ENCODE measurements around the gene RCL1. TPM values are rescaled to one million over a fixed set of nuclear protein-coding genes. Genes with fewer than 3 reads are reported as not detected.

Gene RCL1
- total and polyA plus RNA-seq, 2 of the 13 experiments (the other 11 are each of a cell fraction or from before 2014, with no cell fraction given): 22.3 to 31.6 TPM

GRCh38 chr9:4792572-4793458, at the start of gene RCL1 (continued):
- TF ChIP-seq ZNF337 (CRISPR knock-in tag; IDR thresholded peaks at IDR 0.05; ENCODE audit: borderline replicate concordance, low read depth) (no peak), ZSCAN20 (CRISPR knock-in tag; IDR thresholded peaks at IDR 0.05; ENCODE audit: borderline replicate concordance) (no peak), IRX3 (CRISPR knock-in tag; IDR thresholded peaks at IDR 0.05; ENCODE audit: borderline replicate concordance, low read depth) (peak; percentile 26; the same call in 1 of the 2 replicates), ZNF138 (CRISPR knock-in tag; IDR thresholded peaks at IDR 0.05; ENCODE audit: low read depth) (no peak; the same call in 1 of the 2 replicates), ZBTB49 (CRISPR knock-in tag; IDR thresholded peaks at IDR 0.05; ENCODE audit: borderline replicate concordance) (no peak), ZSCAN30 (CRISPR knock-in tag; IDR thresholded peaks at IDR 0.05) (0 out of 2 replicates have a peak, but pooled peaks have one; percentile 13), ZNF431 (CRISPR knock-in tag; IDR thresholded peaks at IDR 0.05; ENCODE audit: borderline replicate concordance, low read depth) (peak; percentile 80; the same call in 1 of the 2 replicates), MAF1 (CRISPR knock-in tag; IDR thresholded peaks at IDR 0.05; ENCODE audit: borderline replicate concordance) (0 out of 2 replicates have a peak, but pooled peaks have one; percentile 77), ZNF670 (CRISPR knock-in tag; IDR thresholded peaks at IDR 0.05; ENCODE audit: borderline replicate concordance) (0 out of 2 replicates have a peak, but pooled peaks have one; percentile 47), SMAD9 (CRISPR knock-in tag; IDR thresholded peaks at IDR 0.05) (no peak), ZBTB38 (CRISPR knock-in tag; IDR thresholded peaks at IDR 0.05) (peak; percentile 12; the same call in 1 of the 2 replicates), GPN1 (CRISPR knock-in tag; IDR thresholded peaks at IDR 0.05; ENCODE audit: borderline replicate concordance) (no peak), HINFP (CRISPR knock-in tag; IDR thresholded peaks at IDR 0.05; ENCODE audit: low read depth) (no peak; the same call in 1 of the 2 replicates), ZNF577 (CRISPR knock-in tag; IDR thresholded peaks at IDR 0.05; ENCODE audit: borderline replicate concordance, low read depth) (no peak), NFYB (CRISPR knock-in tag; IDR thresholded peaks at IDR 0.05) (peak; percentile 90), ZNF572 (CRISPR knock-in tag; IDR thresholded peaks at IDR 0.05) (no peak)
- TF ChIP-seq, protein P1, sequence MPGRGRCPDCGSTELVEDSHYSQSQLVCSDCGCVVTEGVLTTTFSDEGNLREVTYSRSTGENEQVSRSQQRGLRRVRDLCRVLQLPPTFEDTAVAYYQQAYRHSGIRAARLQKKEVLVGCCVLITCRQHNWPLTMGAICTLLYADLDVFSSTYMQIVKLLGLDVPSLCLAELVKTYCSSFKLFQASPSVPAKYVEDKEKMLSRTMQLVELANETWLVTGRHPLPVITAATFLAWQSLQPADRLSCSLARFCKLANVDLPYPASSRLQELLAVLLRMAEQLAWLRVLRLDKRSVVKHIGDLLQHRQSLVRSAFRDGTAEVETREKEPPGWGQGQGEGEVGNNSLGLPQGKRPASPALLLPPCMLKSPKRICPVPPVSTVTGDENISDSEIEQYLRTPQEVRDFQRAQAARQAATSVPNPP (CRISPR knock-in tag; IDR thresholded peaks at IDR 0.05): no peak; the same call in 1 of the 2 replicates
- TF ChIP-seq, protein P2, sequence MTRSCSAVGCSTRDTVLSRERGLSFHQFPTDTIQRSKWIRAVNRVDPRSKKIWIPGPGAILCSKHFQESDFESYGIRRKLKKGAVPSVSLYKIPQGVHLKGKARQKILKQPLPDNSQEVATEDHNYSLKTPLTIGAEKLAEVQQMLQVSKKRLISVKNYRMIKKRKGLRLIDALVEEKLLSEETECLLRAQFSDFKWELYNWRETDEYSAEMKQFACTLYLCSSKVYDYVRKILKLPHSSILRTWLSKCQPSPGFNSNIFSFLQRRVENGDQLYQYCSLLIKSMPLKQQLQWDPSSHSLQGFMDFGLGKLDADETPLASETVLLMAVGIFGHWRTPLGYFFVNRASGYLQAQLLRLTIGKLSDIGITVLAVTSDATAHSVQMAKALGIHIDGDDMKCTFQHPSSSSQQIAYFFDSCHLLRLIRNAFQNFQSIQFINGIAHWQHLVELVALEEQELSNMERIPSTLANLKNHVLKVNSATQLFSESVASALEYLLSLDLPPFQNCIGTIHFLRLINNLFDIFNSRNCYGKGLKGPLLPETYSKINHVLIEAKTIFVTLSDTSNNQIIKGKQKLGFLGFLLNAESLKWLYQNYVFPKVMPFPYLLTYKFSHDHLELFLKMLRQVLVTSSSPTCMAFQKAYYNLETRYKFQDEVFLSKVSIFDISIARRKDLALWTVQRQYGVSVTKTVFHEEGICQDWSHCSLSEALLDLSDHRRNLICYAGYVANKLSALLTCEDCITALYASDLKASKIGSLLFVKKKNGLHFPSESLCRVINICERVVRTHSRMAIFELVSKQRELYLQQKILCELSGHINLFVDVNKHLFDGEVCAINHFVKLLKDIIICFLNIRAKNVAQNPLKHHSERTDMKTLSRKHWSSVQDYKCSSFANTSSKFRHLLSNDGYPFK (CRISPR knock-in tag; IDR thresholded peaks at IDR 0.05; ENCODE audit: borderline replicate concordance): peak; percentile 11; the same call in 1 of the 2 replicates

Measured in HepG2 (cell line).